GM21786 (cell line): ENCODE results near the gene TM4SF1.
"Not testable (repeated sequence)": the region's sequence is repeated elsewhere in the genome, so short reads cannot be mapped to it uniquely, and the experiment has no call there.

Experiments used
- ATAC-seq: cut with Tn5 transposase; IDR thresholded peaks from one replicate; pipeline ENCODE4 v1.9.1; 2021; ENCODE audit not compliant: unreplicated experiment

TM4SF1 gene

DNA sequence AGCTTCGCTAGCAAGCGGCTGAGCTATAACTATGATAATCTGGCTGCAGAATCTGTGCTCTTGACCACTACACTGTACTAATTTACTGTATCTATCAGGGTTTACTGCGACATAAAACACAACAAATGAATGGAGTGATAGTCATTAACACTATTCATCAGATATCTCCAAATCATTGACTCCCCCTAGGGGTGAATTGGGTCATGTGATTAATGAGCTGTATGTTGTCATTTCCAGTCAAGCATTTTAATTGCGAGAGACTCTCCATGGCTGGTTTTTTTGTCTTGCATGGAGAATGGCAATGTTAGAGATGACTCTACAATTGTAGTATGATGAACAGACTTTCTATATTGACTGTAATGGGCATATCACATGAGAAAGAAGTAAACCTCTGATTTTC is 33.5 kb downstream of the TM4SF1 start:
- no peak for ATAC-seq

DNA sequence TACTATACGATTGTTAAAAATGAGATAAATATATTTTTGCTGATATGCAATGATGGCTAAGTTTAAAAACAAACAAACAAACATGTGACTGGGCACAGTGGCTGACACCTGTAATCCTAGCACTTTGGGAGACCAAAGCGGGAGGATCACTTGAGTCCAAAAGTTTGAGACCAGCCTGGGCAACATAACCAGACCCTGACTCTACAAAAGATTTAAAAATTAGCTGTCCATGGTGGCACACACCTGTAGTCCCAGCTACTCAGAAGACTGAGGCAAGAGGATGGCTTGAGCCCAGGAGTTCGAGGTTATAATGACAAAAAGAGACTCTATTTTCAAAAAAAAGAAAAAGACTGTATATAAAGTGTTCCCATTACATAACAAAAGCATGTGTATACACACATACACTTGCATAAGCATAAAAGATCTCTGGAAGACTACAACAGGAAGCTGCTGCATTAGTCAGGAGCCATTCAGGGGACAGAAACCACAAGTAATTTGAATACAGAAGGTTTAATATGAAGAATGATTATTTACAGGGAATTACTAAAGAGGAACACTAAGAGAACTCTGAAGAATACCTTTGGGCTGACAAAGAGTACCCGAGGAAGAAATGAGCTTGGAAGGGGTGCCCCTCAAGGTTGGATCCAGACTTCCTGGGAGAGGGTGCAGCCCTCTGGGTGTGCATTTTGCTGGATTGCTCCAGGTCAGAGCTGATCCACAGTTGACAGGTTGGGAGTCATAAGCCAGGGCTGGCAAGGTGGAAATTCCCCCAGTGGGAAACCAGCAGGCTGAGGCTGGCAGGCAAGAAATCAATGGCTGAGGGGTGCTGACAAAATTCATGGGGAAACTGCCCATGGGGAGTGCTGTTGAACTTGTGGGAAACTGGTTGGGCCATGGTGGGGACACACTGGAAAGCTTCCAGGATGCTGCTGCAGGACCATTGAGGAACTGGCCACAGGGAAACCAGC is 34.8 kb downstream of the TM4SF1 start:
- ATAC-seq, result no peak

DNA sequence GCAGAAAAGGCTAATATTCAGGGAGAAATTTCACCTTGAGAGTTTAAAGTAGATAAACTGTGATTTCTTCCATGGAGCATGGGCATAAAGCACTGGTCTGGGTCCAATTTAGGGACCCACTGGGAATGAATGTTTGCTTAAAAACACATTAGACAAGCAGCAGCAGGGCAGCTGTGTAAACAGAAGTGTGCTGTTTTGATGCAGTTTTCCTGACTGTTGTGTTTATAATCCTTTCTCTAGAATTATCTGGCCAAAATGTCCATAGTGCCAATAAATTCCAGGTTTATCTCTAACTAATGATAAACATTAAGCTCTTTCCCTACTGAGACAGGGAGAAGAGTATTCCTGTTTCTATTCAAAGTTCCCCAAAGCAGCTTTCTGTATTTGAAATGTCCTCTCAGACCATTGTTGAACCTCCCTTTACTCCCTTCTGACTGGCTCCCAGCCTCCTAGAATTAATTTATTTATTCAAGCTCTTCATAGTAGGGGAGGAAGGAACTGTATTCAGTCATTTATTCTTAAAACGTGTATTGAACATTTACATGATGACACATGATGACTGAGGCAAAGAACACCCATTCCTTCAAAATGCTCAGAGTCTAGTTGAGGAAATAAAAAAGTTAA is 37.0 kb downstream of the TM4SF1 start:
- no peak for ATAC-seq

DNA sequence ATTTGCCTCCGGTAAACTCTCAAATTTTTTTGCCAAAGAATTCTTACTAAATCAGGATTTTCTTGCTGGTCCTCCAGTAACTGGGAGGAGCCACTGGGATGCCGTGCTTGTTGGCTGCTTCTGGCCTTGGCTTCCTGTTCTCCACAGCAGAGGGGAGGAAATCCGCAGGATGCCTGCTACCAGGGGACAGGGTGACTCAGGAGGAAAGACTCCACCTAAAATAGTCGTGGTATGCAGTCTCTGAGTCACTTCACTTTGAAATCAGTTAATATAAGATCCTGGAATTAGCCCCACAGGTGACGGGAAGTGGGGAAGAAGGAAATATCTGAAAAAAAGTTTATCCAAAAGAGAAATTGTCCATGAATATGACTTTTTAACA is 37.5 kb downstream of the TM4SF1 start:
- ATAC-seq, result no peak

DNA sequence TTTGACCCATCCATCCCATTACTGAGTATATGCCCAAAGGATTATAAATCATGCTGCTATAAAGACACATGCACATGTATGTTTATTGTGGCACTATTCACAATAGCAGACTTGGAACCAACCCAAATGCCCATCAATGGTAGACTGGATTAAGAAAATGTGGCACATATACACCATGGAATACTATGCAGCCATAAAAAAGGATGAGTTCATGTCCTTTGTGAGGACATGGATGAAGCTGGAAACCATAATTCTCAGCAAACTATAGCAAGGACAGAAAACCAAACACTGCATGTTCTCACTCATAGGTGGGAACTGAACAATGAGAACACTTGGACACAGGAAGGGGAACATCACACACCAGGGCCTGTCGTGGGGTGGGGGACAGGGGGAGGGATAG is 40.0 kb downstream of the TM4SF1 start:
- ATAC-seq, result not testable (repeated sequence)

DNA sequence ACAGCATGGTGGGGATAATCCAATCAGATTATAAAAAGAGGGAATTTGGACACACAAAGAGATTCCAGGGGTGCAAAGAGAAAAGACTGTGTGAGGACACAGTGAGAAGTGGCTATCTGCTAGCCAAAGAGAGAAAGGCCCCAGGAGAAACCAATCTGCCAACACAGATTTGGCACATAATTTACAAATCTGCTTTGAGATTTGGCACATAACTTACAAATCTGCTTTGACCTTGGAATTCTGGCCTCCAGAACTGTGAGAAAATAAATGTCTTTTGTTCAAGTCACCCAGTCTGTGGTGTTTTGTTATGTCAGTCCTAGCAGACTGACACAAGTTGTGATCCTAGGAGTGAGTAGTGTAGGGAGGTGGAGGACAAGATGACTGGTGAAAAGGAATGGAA is 40.5 kb downstream of the TM4SF1 start:
- ATAC-seq, result no peak

DNA sequence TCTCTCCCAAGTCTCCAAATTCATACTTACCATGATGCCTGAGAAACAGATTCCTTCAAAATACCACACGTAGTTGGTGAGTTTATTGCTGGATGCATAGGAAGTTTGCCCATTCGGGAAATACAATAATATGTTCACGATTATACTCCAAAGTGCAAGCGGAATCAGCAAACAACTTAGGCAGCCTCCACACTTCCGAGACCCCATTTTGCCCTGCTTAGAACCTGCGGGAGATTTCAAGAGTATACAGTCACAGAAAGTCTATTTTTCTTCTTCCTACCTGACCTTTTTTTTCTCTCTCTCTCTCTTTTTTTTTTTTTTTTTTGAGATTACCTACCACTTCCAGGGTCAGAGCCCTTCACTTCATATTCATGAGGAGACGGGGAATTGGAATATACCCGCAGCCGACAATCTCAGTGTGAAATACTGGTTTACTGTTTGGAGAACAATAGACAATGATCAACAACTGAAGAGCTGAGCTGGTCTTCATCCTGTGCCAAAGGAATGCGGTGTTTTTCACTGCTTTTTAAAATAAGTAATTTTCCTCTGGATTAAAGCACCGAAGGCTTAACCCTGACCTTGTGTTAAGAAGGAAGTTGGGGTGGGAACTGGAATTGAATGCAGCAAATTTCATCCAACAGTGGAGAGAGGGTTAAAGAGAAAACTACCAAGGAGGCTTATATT is 44.1 kb downstream of the TM4SF1 start, which contains the start of gene TM4SF18:
TM4SF18 (minus strand) TSS at position 461 of the 684 bp plus-strand sequence; CDS start at position 207, 254 bp downstream.
- no peak for ATAC-seq

DNA sequence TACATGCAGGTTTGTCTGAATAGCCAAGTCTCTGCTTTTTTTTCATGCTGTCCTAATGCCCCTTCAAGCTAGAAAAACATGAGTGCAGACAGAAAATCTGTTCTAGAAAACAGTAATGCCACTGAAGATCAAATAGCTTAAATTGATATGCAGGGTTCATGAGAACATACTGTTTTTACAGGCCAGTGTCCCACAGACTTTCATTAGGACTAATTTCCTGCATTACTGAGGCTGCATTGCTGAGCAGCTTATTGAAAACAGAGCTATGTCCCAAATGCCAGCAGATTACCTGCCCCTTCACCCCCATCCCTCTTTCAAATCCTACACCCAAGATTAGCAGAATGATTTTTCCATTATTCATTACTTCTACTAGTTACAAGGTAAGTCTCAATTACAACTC is 44.7 kb downstream of the TM4SF1 start:
- ATAC-seq, result no peak

DNA sequence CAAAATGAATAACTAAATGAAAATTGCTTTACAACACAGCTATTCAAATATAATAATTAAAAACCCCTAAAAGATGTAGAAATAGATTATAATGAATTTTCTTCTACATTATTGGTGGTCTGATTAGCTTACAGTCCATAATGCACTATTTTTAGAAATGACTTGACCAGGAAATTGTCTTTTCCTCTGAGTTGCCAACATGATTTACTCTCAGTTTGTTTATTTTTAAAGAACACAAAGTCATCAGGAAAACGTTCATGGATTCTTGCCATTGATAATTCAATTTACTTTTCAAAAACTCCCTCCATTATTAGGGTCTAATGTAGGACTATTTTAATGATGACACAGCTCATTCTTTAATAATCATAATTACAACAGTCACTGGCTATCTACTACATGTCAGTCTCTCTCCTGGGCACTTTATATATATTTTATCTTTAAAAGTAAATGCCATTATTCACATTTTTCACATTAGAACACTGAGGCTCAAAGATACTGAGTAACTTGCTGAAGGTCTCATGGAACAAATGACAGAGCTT is 45.2 kb downstream of the TM4SF1 start:
- ATAC-seq, result no peak

DNA sequence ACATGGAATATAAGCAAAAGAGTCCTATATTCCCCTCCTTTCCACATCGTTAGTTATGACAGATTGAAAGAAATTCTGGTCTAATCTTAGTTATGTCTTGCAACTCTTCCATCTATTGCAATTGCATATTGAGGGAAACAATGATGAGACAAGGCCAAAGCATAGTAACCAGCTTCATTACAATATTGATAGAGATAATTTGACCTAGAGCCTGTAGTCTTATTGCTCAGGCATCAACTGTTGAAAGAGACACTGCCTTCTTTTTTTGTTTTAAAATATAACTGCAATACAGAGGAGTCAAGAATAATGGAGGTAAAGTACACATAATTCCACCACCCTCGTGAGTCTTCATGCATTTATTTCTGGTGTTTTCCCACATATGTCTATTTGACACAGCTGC is 46.1 kb downstream of the TM4SF1 start:
- ATAC-seq, result no peak

DNA sequence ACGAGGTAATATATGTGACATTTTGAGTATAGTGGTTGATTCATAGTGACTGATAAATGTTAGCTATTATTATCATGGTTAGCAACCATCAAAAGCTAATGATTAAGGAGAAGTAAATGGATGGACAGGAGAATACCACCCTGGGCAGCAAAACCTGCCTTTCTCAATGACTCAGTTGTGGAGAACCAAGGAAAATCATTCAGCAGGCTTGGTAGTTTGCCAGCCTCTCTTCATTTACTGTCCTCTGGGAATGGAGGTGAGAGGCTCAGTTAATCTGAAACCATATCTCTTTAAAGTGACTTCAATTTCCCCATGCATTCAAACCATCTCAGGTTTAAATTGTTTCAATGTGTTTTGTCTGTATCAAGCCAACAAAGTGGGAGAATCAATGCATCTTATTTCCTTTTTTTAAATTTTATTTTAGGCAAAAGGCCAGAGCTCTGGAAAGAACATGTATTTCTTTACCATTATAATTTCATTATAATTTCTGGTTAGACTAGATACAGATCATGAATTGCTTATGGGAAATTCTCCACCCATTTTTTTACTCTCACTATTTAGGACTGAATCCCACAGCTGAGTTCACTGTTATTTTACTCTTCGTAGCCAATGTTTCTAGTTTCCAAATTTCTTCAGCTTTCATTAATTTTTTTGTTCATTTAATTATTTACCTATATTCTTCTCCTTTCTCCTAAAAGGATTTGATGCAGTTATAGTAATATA is 46.7 kb downstream of the TM4SF1 start:
- no peak for ATAC-seq

DNA sequence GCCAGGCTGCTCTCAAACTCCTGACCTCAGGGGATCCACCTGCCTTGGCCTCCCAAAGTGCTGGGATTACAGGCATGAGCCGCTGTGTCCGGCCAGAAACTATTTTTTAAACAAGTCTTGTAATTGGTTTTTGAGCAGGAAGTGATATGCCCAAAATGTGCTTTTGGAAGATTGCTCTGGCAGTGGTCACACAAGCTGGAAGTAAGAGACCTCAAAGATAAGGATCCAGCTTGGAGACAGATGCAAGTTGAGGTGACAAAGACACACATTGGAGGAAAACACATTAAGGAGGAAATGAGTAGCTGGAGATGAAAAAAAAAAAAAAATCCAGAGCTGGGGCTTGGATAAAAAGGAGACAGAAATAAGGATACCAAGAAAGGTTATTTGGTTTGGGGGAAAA is 50.3 kb downstream of the TM4SF1 start:
- ATAC-seq, result no peak

DNA sequence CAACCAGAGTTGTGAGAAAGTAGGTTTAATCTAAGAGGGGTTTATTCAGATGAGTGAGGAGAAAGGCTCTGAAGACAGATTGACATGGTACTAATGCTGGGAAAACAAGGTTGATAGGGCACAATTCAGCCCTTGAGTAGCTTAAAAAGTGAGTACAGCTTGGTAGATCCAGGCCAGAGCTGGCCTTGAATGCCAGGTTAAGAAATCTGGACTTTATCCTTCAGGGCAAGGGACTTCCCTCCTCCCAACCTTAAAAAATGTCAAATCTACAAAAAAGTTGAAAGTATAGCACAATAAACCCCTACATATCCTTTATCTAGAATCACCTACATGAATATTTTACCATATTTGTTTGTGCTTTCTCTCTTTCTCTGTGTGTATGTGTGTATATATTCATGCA is 51.9 kb downstream of the TM4SF1 start:
- no peak for ATAC-seq

DNA sequence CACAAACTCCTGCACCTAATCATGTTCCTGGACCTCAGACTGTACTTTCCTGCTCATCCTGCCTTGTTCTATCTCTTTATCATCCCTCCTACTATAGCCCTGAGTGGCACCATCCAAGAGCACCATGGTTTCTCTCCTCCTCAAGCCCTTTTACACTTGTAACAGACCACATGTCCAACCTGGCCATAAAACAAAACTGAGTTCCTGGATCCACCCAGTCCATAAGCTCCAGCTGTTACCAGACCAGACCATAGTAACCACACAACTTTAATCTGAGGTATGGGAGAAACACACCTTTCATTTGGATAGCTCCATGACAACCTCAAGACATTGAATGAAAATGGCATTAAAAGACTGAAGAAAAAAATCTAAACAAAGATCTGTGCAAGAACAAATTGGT is 53.1 kb downstream of the TM4SF1 start:
- ATAC-seq, result no peak

DNA sequence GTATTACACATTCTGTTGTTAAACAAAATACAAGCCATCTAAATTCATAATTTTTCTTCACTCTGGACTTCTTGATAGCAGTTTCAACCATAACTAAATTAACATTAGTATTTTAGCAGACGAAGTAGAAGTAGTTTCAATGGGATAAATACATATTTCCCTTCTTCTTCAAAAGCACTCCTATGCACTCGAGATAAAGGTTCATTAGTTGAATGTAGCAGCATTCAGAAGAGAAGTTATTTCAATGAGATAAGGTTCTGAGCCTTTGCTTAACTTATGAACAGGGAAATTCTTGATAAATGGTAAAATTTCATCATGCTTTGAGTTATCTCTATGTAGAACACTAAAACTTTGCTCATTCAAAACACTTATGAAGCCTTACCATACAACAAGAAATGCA is 55.8 kb downstream of the TM4SF1 start:
- ATAC-seq, result no peak

DNA sequence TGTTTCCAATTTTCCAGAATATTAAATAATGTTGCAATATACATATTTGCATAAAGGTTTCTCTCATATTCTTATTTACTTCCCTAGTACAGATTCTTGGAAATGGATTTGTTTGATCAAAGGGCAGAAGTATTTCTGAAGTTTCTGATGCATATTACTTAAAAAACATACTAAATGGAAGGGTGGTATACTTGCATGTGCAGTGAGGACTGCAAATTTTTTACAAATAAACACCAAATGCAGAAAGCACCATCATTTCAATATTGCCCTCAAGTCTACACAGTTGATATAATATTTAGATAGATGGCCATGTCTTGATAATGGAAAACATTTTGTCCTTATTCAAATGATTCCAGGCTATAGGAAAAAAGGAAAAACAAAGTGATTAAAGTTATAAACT is 56.3 kb downstream of the TM4SF1 start:
- no peak for ATAC-seq

DNA sequence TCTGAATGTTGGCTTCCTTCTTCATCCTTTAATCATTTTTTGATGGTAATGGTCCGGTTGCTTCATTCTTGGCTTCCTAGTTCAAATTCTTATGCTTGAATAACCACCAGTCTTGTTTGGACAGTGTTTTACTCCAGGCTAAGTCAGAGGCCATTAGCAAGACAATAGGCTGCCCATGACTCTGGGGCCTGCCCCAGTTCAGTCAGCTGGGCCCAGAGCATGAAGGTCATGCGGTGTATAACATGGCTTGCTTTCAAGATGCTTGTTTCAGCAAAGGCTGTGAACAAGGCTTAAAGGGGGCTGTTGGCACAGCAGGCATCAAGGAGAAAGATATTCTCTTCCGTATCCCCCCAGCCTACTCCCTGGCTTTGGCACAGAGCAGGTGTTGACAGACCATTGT is 57.7 kb downstream of the TM4SF1 start:
- ATAC-seq, result no peak
